Medulla oblongata (tissue), 1 donor: ENCODE measurements around the gene LMO2.
A peak's percentile ranks its signal among the peaks of the same experiment; 100 is the strongest.
"Not testable (repeated sequence)": the region's sequence is repeated elsewhere in the genome, so short reads cannot be mapped to it uniquely, and the experiment has no call there.

Source experiments
- DNase-seq: peaks from one replicate; pipeline ENCODE4 v3.0.0-alpha.2; 2015; ENCODE audit errors: extremely low spot score

The LMO2 gene

DNA sequence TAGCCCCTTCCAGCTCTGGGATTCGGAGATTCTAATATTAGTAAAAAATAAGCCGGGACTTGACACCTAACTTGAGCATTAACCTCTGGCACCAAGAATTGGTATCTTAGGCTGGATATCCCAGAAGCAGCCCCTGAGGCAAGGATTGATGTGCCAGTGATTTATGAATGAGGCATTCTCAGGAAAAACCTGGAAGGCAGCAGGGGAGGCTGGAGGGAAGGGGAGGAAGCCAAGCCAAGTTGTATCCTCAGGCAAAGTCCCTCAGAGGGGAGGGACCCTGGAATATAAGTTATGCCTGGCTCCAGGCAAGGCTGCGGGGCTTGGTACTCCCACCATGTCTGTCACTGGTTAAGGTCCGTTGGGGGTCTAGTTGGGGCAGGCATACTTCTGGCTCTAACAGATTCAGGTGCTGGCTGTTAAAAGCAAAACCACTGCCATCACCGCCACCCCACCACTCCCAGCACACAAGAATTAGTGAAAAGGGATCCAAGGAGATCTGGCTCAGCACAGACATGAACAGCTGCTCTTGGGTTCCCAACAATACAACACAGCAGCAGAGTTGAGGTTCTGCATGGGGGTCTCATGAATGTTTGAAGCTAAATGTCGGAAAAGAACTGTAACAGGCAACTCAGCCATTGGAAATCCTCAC is 29.8 kb downstream of the LMO2 start:
- DNase-seq = no peak

- DNase-seq = no peak
These were observed 30.5 kb downstream of the LMO2 start for GRCh38 chr11:33861386-33861785.

- no peak for DNase-seq
These were observed 30.9 kb downstream of the LMO2 start for GRCh38 chr11:33860926-33861325.

- DNase-seq = no peak
These were observed 32.6 kb downstream of the LMO2 start for GRCh38 chr11:33859306-33859705.

DNA sequence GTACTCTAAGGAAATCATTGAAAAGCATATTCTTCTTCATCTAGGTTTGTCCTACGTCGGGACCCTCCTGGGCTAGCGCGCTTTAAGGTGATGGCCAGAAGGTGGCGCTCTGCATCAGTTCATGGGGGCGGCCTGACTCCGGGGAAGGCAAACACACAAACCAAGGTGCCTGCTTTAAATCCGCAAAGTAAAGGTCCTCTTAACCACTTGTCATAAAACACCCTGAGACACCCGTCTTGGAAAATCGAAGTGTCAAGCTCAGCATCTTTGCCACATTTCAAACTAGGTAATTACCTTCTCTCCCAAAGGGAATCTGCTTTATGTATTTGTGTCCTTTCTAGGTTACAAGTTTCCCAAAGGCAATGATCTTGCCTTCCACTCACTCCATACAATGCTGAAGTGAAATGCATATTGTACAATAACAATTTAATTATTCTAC is 33.9 kb downstream of the LMO2 start:
- peak; percentile 85 for DNase-seq

GRCh38 chr11:33855500-33855899 is 36.4 kb downstream of the LMO2 start:
- DNase-seq = no peak

DNA sequence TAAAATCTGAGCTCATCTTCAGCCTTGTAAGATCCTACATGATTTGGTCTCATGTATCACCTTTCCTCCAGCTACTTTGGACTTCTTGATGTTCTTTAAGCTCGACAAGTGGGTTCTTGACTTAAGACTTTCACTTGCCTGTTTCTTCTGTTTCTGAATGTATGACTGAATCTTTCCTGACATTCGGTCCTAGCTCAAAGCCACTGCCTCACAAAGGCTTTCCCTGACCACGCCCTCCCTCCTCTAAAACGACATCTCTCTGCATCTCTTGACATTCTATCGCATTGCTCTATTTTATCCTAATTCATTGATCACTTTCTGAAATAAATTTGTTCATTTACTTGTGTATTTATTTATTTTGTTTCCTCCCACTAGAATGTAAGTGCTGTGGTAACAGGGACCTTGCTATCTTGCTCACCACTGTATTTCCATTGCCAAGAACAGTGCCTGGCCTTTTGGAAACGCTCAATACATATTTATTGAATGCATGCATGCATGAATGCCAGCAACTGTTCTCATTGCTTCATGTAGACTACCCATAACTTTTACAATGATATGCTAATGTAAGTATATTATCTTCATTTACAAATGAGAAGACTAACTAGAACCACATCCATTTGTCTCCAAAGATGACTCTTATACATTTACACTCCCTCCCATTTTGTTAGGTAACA is 43.0 kb downstream of the LMO2 start:
- DNase-seq = no peak

GRCh38 chr11:33847251-33847650 is 44.6 kb downstream of the LMO2 start:
- DNase-seq = no peak

DNA sequence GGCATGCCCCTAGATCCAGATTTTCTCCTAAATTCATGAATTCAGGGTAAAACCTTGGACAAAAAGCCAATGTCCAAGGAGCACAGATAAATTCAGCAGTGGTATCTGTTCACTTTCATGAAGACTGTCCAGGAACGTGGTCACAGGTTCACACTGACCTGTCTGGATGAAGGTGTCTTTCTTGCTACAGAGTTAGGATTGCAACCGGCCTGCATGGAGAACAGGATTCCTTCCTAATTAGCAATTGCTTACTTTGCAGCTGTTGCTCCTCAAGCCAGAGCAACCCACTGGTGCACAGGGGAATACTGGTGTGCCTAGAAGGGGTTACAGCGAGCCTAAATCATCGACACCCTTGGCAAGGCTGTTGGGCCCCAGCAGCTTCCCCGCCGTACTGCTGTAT is 47.6 kb downstream of the LMO2 start:
- no peak for DNase-seq

DNA sequence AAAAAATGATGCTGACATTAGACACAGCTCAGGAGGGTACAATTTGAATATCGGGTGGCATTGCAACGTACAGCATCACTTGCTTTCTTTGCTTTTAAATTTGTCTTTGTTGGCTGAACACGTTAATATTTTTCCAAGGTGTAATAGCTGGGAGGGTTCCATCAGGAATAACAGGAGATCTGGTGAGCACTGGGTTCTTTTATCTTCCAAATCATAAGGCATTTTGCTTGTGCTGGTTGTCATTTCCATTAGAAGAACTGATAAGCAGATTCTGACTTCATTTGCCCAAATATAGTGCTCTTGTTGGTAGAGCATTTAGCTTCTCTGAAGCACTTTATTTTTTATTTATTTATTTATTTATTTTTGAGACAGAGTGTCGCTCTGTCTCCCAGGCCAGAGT is 48.9 kb downstream of the LMO2 start:
- no peak for DNase-seq

DNA sequence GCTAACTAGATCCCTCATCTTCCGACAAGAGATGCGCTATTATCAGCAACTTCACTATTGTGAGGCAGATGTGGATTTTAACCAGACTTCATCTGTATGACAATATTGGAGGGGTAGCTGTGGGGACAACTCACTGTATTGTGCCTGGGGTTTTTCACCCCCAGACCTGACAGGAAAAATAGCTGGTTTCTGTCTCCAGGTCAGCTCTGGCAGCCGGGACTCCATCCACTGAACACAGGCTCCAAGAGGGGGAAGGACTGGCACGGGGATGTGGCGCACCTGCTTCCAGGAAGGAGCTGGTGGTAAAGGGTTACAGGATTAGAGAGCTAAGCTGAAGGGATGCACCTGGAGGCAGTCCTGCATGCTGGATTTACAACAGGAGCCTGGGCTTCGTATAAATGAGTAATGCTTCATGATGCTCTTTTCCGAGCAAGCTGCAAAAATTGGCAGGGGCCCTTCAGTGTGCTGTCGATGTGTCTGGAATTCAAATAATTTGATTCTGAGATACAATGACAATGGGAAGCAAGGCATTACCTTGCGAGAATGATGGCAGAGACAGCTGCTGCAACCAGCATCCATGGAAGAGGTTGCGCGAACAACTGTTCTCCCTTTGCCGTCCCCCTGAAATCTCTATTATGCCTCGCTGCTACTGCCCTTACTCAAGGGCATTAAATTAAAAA is 49.5 kb downstream of the LMO2 start:
- no peak for DNase-seq

DNA sequence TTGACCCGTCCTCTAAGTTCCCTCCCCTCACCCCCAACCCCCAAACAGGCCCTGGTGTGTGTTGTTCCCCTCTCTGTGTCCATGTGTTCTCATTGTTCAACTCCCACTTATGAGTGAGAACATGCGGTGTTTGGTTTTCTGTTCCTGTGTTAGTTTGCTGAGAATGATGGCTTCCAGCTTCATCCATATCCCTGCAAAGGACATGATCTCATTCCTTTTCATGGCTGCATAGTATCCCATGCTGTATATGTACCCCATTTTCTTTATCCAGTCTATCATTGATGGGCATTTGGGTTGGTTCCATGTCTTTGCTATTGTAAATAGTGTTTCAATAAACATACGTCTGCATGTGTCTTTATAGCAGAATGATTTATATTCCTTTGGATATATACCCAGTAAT is 53.6 kb downstream of the LMO2 start:
- not testable (repeated sequence) for DNase-seq

DNA sequence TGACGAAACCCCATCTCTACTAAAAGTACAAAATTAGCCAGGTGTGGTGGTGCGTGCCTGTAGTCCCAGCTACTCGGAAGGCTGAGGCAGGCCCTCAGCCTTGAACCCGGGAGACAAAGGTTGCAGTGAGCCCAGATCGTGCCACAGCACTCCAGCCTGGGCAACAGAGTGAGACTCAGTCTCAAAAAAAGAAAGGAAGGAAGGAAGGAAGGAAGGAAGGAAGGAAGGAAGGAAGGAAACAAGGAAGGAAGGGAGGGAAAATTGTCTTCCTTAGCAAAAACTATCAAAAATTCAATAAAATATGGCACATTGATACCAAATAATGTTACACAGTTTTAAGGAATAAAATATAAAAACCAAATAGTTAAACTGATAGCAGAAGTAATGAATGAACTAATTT is 54.5 kb downstream of the LMO2 start:
- not testable (repeated sequence) for DNase-seq

- peak; percentile 54 for DNase-seq
These were observed 56.6 kb downstream of the LMO2 start for GRCh38 chr11:33835143-33835878.

DNA sequence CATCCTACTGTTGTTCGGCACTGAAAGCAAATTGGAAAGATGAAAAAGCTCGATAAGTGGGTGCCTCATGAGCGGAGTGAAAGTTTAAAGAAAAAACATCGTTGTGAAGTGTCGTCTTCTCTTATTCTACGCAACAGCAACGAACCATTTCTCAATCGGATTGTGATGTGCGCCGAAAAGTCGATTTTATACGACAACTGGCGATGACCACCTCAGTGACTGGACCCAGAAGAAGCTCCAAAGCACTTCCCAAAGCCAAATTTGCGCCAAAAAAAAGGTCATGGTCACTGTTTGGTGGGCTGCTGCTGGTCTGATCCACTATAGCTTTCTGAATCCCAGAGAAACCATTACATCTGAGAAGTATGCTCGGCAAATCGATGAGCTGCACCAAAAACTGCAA is 59.2 kb downstream of the LMO2 start:
- no peak for DNase-seq

- no peak for DNase-seq
These were observed 60.8 kb downstream of the LMO2 start for GRCh38 chr11:33830903-33831648.

DNA sequence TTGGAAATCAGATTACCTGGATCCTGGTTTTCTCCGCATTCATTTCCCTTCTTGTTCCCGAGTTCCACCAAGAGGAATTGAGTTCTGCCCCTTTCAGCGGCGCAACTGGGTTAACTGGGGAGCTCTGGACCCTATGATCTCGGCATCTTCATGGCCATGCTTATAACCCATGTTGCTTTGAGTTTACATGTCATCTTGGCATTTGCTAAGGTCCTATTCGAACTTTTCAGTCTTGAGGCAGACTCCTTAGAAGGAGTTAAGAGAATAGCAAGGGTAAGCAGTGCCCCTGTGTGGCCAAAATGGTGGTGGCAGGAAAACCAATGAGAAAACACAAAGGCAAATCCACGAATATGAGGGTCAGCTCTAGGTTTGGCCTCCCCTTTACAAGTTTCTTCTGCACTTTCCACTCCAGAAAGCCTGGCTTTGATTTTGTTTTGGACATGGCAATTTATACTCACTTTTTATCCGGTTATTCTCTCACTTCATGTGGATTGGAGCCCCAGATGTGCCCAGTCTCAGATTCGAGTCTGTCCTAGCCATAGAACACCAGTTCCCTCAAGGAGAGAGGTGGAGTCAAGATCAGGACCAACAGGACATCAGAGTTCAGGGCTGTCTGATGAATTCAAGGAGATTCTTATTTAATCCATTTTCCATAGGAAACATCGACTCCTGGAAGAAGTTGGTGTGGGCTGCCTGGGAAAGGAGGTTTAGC is 62.3 kb downstream of the LMO2 start:
- peak; percentile 80 for DNase-seq

GRCh38 chr11:33828604-33829429 is 63.1 kb downstream of the LMO2 start:
- DNase-seq = no peak

DNA sequence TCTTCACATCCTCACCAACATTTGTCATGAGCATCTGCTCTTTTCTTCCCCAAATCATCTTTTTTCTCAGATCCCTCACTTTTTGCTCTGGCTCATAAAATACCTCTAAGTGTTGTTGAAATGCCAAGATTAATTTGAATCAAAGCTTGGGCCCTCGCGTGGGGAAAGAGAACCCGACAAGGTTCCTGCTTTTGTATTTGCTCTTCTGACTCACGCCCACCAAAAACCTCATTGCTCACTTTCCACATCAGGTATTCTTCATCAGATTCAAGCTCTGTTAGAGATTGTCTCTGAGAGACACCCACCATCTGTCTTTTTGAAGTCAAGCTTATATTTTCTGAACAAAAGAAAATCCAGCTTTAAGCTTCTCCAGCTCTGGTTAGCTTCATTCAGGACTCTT is 64.7 kb downstream of the LMO2 start:
- DNase-seq = no peak
